A673 (cell line): ENCODE data around the gene PCDHA9. TPM values are rescaled to one million over a fixed set of nuclear protein-coding genes. Genes with fewer than 3 reads are reported as not detected.
"Not testable (repeated sequence)": the region's sequence is repeated elsewhere in the genome, so short reads cannot be mapped to it uniquely, and the experiment has no call there.

Experiments used
- BruUV-seq: library from RNA; stranded (reverse); fragments of 400-500 nt; replicated peaks from 2 replicates; lab custom pipeline; 2021; lab: Mats Ljungman, UMichigan
- CTCF ChIA-PET: fragments of 300-600 bp; sonication (Branson Sonifier 250); formaldehyde crosslinking; loops from one replicate; lab custom pipeline; 2022; ENCODE audit warnings: antibody characterized with exemption; lab: Charles Lee
- POLR2A ChIA-PET: fragments of 300-600 bp; sonication (Branson Sonifier 250); formaldehyde crosslinking; loops from one replicate; lab custom pipeline; 2022; ENCODE audit warnings: antibody characterized with exemption; ENCODE audit not compliant: low non-redundant PET; lab: Charles Lee
- DNase-seq: peaks from one replicate; pipeline ENCODE4 v3.0.0-alpha.2; 2015; ENCODE audit warnings: low spot score
- H3K27ac ChIP-seq: fragments of 200-600 bp; sonication (generic); 2 replicates; pipeline ENCODE4 v1.5.1; 2016; ENCODE audit warnings: mixed run types, low read depth, mild to moderate bottlenecking, mixed read lengths, antibody characterized with exemption, low read length; ENCODE audit not compliant: poor library complexity, severe bottlenecking
- H3K27me3 ChIP-seq: fragments of 200-600 bp; sonication (generic); replicated peaks from 2 replicates; pipeline ENCODE4 v1.6.1; 2017; ENCODE audit warnings: mixed run types, low read depth, mild to moderate bottlenecking, mixed read lengths, antibody characterized with exemption, low read length; ENCODE audit not compliant: insufficient read depth, poor library complexity
- H3K36me3 ChIP-seq: fragments of 200-600 bp; sonication (generic); 2 replicates; pipeline ENCODE4 v1.6.1; 2016; ENCODE audit warnings: mixed run types, mild to moderate bottlenecking, mixed read lengths, antibody characterized with exemption, low read length; ENCODE audit not compliant: insufficient read depth, poor library complexity, severe bottlenecking
- H3K4me1 ChIP-seq: fragments of 200-600 bp; sonication (generic); 2 replicates; pipeline ENCODE4 v1.6.1; 2017; ENCODE audit warnings: mixed run types, mild to moderate bottlenecking, mixed read lengths, antibody characterized with exemption, low read length; ENCODE audit not compliant: insufficient read depth, poor library complexity, severe bottlenecking
- H3K4me3 ChIP-seq: fragments of 200-600 bp; sonication (generic); 2 replicates; pipeline ENCODE4 v1.5.1; 2016; ENCODE audit warnings: low read depth, mixed run types, mild to moderate bottlenecking, mixed read lengths, low read length; ENCODE audit not compliant: poor library complexity, severe bottlenecking
- H3K9me3 ChIP-seq: fragments of 200-600 bp; sonication (generic); 2 replicates; pipeline ENCODE4 v1.6.1; 2016; ENCODE audit warnings: mixed run types, low read depth, mild to moderate bottlenecking, mixed read lengths, antibody characterized with exemption, low read length; ENCODE audit not compliant: poor library complexity, severe bottlenecking
- CTCF ChIP-seq: fragments of 300-800, 200-600 bp; sonication (generic); conservative IDR thresholded peaks from 2 replicates; pipeline ENCODE4 v1.5.1; 2017; ENCODE audit warnings: low read depth, mild to moderate bottlenecking, antibody characterized with exemption, low read length, moderate library complexity, mixed read lengths
- EZH2 ChIP-seq: fragments of 200-600 bp; sonication (generic); IDR thresholded peaks from 2 replicates; pipeline ENCODE4 v1.6.1; 2017; ENCODE audit warnings: borderline replicate concordance, low read depth, mild to moderate bottlenecking, mixed read lengths, antibody characterized with exemption, low read length; ENCODE audit not compliant: poor library complexity, severe bottlenecking
- intact Hi-C: fragments of 100-400 bp; cut with micrococcal nuclease; formaldehyde crosslinking; loops from one replicate; pipeline ENCODE4 v1.10.0; 2022; ENCODE audit not compliant: unreplicated experiment
- total RNA-seq: library from RNA; stranded (reverse); gene quantifications from 2 replicates; pipeline ENCODE4 v1.2.3, GENCODE V29; 2021

PCDHA9 gene
- total RNA-seq, 1 experiment from 2014 or later, result 0.37 TPM

- H3K27ac ChIP-seq, result no peak overlapping the region
- no peak overlapping the region for H3K4me3 ChIP-seq
- H3K27me3 ChIP-seq, result no peaks in the 10 kb centered on the region
- H3K4me1 ChIP-seq, result no peaks in the 10 kb centered on the region
- CTCF ChIA-PET, result no interaction called here
- POLR2A ChIA-PET, result no interaction called here
- H3K36me3 ChIP-seq, result no peaks in the 10 kb centered on the region
- DNase-seq, result no peak
- intact Hi-C loops, result no loop called here
- TF ChIP-seq EZH2 (no peak), CTCF (no peak)
- H3K9me3 ChIP-seq, result peaks cover 10% of the 10 kb centered on the region
- no TSS peak for BruUV-seq
These were observed 39.3 kb upstream of the PCDHA9 start for GRCh38 chr5:140808889-140809291.

- BruUV-seq, result no TSS peak
- CTCF ChIA-PET, result interaction anchor here (0.6 to 1.4 kb wide), 8 partner anchors 16 to 577 kb away, joined by 3 to 5 read pairs (median 3); partner anchors contain the start of genes HBEGF and PCDHA1
- Histone ChIP-seq H3K4me1 (no peaks in the 10 kb centered on the region), H3K4me3 (peak within 1 kb of the TSS; percentile 55), H3K9me3 (peaks cover 3% of the 10 kb centered on the region), H3K27ac (peak within 1 kb of the TSS; percentile 4), H3K36me3 (no peaks in the 10 kb centered on the region), H3K27me3 (no peaks in the 10 kb centered on the region)
- TF ChIP-seq EZH2 (no peak), CTCF (peak; percentile 73)
- intact Hi-C loops, result no loop called here
- POLR2A ChIA-PET, result interaction anchor here (0.6 kb wide), 1 partner anchor 131 kb away, joined by 3 read pairs; the partner anchor contains the start of genes HARS1 and HARS2
- peak; percentile 76 for DNase-seq
These were observed 26.6 kb upstream of the PCDHA9 start, which contains the start of gene PCDHA5 for GRCh38 chr5:140821375-140822280. Gene PCDHA5 (plus strand): TSS chr5:140821613.

GRCh38 chr5:140822281-140822629, 25.9 kb upstream of the PCDHA9 start:
- peaks cover 3% of the 10 kb centered on the region for H3K9me3 ChIP-seq
- no TSS peak for BruUV-seq
- H3K27ac ChIP-seq, result no peak overlapping the region
- H3K4me1 ChIP-seq, result no peaks in the 10 kb centered on the region
- peak overlapping the region; percentile 55 for H3K4me3 ChIP-seq
- POLR2A ChIA-PET, result no interaction called here
- CTCF ChIA-PET, result interaction anchor here (1.4 kb wide), 1 partner anchor 36 kb away, joined by 5 read pairs; the partner anchor contains the start of gene PCDHA1
- H3K27me3 ChIP-seq, result no peaks in the 10 kb centered on the region
- TF ChIP-seq CTCF (no peak), EZH2 (no peak)
- no peaks in the 10 kb centered on the region for H3K36me3 ChIP-seq
- DNase-seq, result no peak
- intact Hi-C loops, result no loop called here

GRCh38 chr5:140822969-140823368, 25.2 kb upstream of the PCDHA9 start:
- H3K9me3 ChIP-seq, DNase-seq, CTCF ChIA-PET, H3K27me3 ChIP-seq, BruUV-seq, H3K36me3 ChIP-seq, H3K27ac ChIP-seq, POLR2A ChIA-PET, intact Hi-C loops, H3K4me3 ChIP-seq, H3K4me1 ChIP-seq: not testable (repeated sequence)
